MCF 10A (cell line): ENCODE results near the gene PARL. TPM values are rescaled to one million over a fixed set of nuclear protein-coding genes. Genes with fewer than 3 reads are reported as not detected.

ENCODE experiments used
- BruUV-seq: library from RNA; stranded (reverse); fragments of 400-500 nt; replicated peaks from 2 replicates; lab custom pipeline; 2021; lab: Mats Ljungman, UMichigan
- CTCF ChIA-PET: fragments of 300-600 bp; sonication (Branson Sonifier 250); formaldehyde crosslinking; extraction: SDS; loops from one replicate; lab custom pipeline; 2021; ENCODE audit warnings: antibody characterized with exemption, inconsistent platforms; lab: Yijun Ruan, JAX
- POLR2A ChIA-PET: fragments of 300-600, 350-650 bp; sonication (Branson Sonifier 250); formaldehyde crosslinking; extraction: SDS; loops from one replicate; lab custom pipeline; 2020; ENCODE audit warnings: antibody characterized with exemption, inconsistent platforms; lab: Yijun Ruan, JAX
- DNase-seq: peaks from one replicate; pipeline ENCODE4 v3.0.0-alpha.2; 2018; ENCODE audit not compliant: unreplicated experiment
- H3K27ac Mint-ChIP-seq: one replicate; pipeline ENCODE4 v1.8.0; 2022; ENCODE audit warnings: mild to moderate bottlenecking, low read depth, mixed read lengths; ENCODE audit not compliant: unreplicated experiment
- H3K27me3 Mint-ChIP-seq: one replicate; pipeline ENCODE4 v1.8.0; 2022; ENCODE audit warnings: mixed read lengths; ENCODE audit not compliant: insufficient read depth, unreplicated experiment
- H3K36me3 Mint-ChIP-seq: one replicate; pipeline ENCODE4 v1.8.0; 2022; ENCODE audit warnings: mild to moderate bottlenecking, moderate library complexity, mixed read lengths; ENCODE audit not compliant: insufficient read depth, unreplicated experiment
- H3K4me1 Mint-ChIP-seq: one replicate; pipeline ENCODE4 v1.8.0; 2022; ENCODE audit warnings: mixed read lengths; ENCODE audit not compliant: insufficient read depth, unreplicated experiment
- H3K4me3 Mint-ChIP-seq: one replicate; pipeline ENCODE4 v1.8.0; 2022; ENCODE audit warnings: mild to moderate bottlenecking, moderate library complexity, mixed read lengths; ENCODE audit not compliant: unreplicated experiment
- H3K9me3 Mint-ChIP-seq: one replicate; pipeline ENCODE4 v1.8.0; 2022; ENCODE audit warnings: mixed read lengths; ENCODE audit not compliant: unreplicated experiment
- intact Hi-C: fragments of 100-400 bp; cut with micrococcal nuclease; formaldehyde crosslinking; loops from 2 replicates; pipeline ENCODE4 v1.14.1; 2022
- total RNA-seq: library from RNA; stranded (reverse); gene quantifications from 2 replicates; pipeline ENCODE4 v1.2.3, GENCODE V29; 2022
- TF ChIP-seq, protein P1 (sequence below): fragments of 200-600 bp; IDR thresholded peaks from one replicate; pipeline ENCODE4 v1.8.0; 2022; ENCODE audit warnings: antibody characterized with exemption, mild to moderate bottlenecking; ENCODE audit not compliant: unreplicated experiment

The PARL gene
- total RNA-seq, 1 experiment from 2014 or later = 88.0 TPM

DNA sequence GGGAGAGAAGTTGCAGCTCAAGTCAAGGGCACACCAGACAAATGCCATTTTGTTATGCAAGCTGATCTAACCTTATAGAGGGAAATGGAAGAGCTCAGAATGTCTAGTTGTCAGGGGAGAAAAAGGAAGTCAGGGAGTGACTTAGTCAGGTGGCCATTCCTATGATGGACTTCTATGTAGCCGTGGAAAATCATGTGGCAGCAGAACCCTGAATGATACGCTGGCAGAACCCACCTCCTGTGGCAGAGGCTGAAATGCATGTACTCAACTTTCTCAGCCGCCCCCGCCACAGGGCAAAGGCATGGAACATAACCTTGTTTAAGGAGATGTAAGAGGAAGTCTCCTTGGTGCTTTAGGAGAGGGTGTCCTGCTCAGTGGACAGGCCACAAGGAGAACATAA is 37.7 kb upstream of the PARL start:
- no TSS peak for BruUV-seq
- Mint-ChIP-seq H3K9me3 (no peaks in the 10 kb centered on the region), H3K4me1 (peaks cover 12% of the 10 kb centered on the region), H3K36me3 (peaks cover 39% of the 10 kb centered on the region), H3K27me3 (no peaks in the 10 kb centered on the region), H3K27ac (no peak overlapping the region), H3K4me3 (no peak overlapping the region)
- no peak for DNase-seq
- CTCF ChIA-PET = no interaction called here
- TF ChIP-seq, protein P1, sequence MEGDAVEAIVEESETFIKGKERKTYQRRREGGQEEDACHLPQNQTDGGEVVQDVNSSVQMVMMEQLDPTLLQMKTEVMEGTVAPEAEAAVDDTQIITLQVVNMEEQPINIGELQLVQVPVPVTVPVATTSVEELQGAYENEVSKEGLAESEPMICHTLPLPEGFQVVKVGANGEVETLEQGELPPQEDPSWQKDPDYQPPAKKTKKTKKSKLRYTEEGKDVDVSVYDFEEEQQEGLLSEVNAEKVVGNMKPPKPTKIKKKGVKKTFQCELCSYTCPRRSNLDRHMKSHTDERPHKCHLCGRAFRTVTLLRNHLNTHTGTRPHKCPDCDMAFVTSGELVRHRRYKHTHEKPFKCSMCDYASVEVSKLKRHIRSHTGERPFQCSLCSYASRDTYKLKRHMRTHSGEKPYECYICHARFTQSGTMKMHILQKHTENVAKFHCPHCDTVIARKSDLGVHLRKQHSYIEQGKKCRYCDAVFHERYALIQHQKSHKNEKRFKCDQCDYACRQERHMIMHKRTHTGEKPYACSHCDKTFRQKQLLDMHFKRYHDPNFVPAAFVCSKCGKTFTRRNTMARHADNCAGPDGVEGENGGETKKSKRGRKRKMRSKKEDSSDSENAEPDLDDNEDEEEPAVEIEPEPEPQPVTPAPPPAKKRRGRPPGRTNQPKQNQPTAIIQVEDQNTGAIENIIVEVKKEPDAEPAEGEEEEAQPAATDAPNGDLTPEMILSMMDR = no peak
- POLR2A ChIA-PET = interaction anchor here (0.6 kb wide), 1 partner anchor 17 kb away, joined by 3 read pairs; no protein-coding TSS in a partner anchor
- intact Hi-C loops = no loop called here

DNA sequence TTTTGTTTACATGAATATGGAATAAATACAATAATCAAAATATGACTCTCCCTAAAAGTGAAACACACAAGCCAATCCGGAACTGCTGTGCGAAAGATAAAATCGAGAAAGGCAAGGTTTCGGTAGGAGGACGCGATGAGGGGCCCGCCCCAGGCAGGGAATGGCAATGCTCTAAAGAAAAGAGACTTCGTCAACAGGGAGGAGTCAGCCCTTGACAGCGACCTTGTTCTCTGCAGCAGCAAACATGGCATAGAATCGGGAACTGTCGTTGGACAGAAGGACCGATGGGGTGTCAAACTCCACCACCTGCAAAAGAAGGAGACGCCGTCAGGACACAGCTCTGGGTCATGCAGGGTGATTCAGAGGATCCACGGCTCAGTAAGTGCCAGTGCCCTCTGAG is 36.4 kb upstream of the PARL start:
- H3K27me3 Mint-ChIP-seq = no peaks in the 10 kb centered on the region
- H3K4me1 Mint-ChIP-seq = peaks cover 12% of the 10 kb centered on the region
- POLR2A ChIA-PET = interaction anchor here (1.1 kb wide), 1 partner anchor 9 kb away, joined by 4 read pairs; no protein-coding TSS in a partner anchor
- CTCF ChIA-PET = interaction anchor here (0.7 kb wide), 1 partner anchor 319 kb away, joined by 3 read pairs; no protein-coding TSS in a partner anchor
- no peaks in the 10 kb centered on the region for H3K9me3 Mint-ChIP-seq
- no TSS peak for BruUV-seq
- TF ChIP-seq, protein P1 = no peak
- no peak overlapping the region for H3K4me3 Mint-ChIP-seq
- peaks cover 34% of the 10 kb centered on the region for H3K36me3 Mint-ChIP-seq
- no peak overlapping the region for H3K27ac Mint-ChIP-seq
- no peak for DNase-seq
- intact Hi-C loops = no loop called here

DNA sequence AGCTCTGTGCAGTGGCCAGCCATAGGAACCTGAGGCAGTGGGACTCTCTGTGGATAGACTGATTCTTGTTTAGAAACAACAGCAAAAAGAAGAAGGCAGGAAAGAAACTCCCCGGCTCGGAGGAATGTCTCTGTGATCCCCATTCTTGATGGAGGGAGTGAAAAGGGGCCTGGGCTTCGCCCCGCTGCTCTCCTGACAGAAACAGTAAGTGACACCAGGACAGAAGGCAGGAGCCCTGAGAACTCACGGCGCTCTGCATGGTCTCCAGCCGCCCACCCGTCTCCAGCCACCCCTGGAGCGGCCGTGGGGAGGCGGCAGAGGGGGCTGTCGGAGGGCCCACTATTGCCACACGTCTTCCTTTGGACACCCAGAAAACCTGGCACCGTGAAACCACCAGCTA is 35.7 kb upstream of the PARL start:
- H3K4me1 Mint-ChIP-seq = peaks cover 12% of the 10 kb centered on the region
- H3K9me3 Mint-ChIP-seq = no peaks in the 10 kb centered on the region
- no peak overlapping the region for H3K4me3 Mint-ChIP-seq
- H3K27ac Mint-ChIP-seq = no peak overlapping the region
- DNase-seq = no peak
- POLR2A ChIA-PET = interaction anchor here (1.1 kb wide), 1 partner anchor 9 kb away, joined by 4 read pairs; no protein-coding TSS in a partner anchor
- CTCF ChIA-PET = interaction anchor here (0.7 kb wide), 1 partner anchor 320 kb away, joined by 3 read pairs; no protein-coding TSS in a partner anchor
- peaks cover 34% of the 10 kb centered on the region for H3K36me3 Mint-ChIP-seq
- TF ChIP-seq, protein P1 = no peak
- no peaks in the 10 kb centered on the region for H3K27me3 Mint-ChIP-seq
- intact Hi-C loops = no loop called here
- BruUV-seq = no TSS peak

DNA sequence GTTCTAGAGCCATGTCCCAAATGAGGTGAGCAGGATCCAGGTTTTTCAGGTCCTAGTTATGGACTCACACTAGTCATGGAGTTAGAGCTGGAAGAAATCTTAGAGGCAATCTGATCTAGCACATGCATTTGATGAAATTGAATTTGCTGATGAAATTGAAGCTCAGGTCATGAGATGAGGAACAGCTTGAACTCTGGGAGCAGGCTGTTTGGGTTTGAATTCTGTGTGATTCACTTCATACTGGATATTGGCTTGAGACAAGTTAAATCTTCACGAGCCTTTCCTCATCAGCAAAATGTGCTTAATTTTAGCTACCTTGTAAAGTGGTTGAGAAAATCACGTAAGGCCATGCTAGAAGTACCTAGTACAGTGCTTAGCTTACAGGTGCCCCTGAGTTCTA is 33.5 kb upstream of the PARL start:
- intact Hi-C loops = no loop called here
- Mint-ChIP-seq H3K4me3 (no peak overlapping the region), H3K27ac (no peak overlapping the region), H3K9me3 (no peaks in the 10 kb centered on the region), H3K36me3 (peaks cover 20% of the 10 kb centered on the region), H3K27me3 (no peaks in the 10 kb centered on the region), H3K4me1 (no peaks in the 10 kb centered on the region)
- ChIA-PET CTCF (interaction anchor here (0.6 to 1.7 kb wide), 7 partner anchors 10 to 258 kb away, joined by 3 to 7 read pairs (median 3); no protein-coding TSS in a partner anchor), POLR2A (interaction anchor here (1.0 to 1.2 kb wide), 2 partner anchors 23 to 88 kb away, joined by 3 to 4 read pairs; no protein-coding TSS in a partner anchor)
- no TSS peak for BruUV-seq
- TF ChIP-seq, protein P1 = no peak
- DNase-seq = no peak
